Muscle of leg (tissue), 11 donors: ENCODE data around the gene DNAJC27. TPM values are rescaled to one million over a fixed set of nuclear protein-coding genes. Genes with fewer than 3 reads are reported as not detected.

Source experiments
- DNase-seq: peaks from one replicate; pipeline ENCODE4 v3.0.0; 2013
- H3K27ac ChIP-seq: one replicate; pipeline ENCODE4 v1.5.1; 2013; ENCODE audit warnings: mild to moderate bottlenecking, low read length, control low read depth
- H3K27me3 ChIP-seq: one replicate; pipeline ENCODE4 v1.6.1; 2013; ENCODE audit warnings: low read length; ENCODE audit not compliant: control insufficient read depth, insufficient read depth
- H3K36me3 ChIP-seq: one replicate; pipeline ENCODE4 v1.6.1; 2013; ENCODE audit warnings: low read length; ENCODE audit not compliant: control insufficient read depth, insufficient read depth
- H3K4me1 ChIP-seq: one replicate; pipeline ENCODE4 v1.6.1; 2013; ENCODE audit warnings: low read length; ENCODE audit not compliant: control insufficient read depth, insufficient read depth
- H3K4me3 ChIP-seq: one replicate; pipeline ENCODE4 v1.5.1; 2013; ENCODE audit warnings: low read length, control low read depth
- H3K9me3 ChIP-seq: replicated peaks from 2 replicates; pipeline ENCODE4 v1.6.1; 2013; ENCODE audit warnings: low read depth, low read length; ENCODE audit not compliant: control insufficient read depth
- WGBS: methylation state at CpG from one replicate; pipeline ENCODE4 v1.1.5; 2013; ENCODE audit warnings: missing lambda C conversion rate; ENCODE audit not compliant: insufficient coverage; 5-methylcytosine and 5-hydroxymethylcytosine counted together
- polyA plus RNA-seq, 8 donors: library from polyadenylated mRNA; unstranded; fragments of 120-200 nt; gene quantifications; one replicate each; pipeline versions ENCODE4 v1.2.1 to v1.2.3, GENCODE V29; 2013; ENCODE audit warnings: inconsistent platforms in 1 of 8, low replicate concordance in 1 of 8; ENCODE audit not compliant: insufficient read length in 8 of 8, insufficient read depth in 1 of 8
- total RNA-seq: library from RNA; stranded (reverse); fragments of 120-200 nt; gene quantifications from one replicate; pipeline ENCODE4 v1.2.4, GENCODE V29; 2013

The DNAJC27 gene
- total and polyA plus RNA-seq, 9 donors = 4.7 to 6.1 (median 5.3) TPM

- Histone ChIP-seq H3K4me1 (peaks cover 28% of the 10 kb centered on the region), H3K9me3 (no peaks in the 10 kb centered on the region), H3K27ac (peak within 1 kb of the TSS; percentile 4), H3K4me3 (peak within 1 kb of the TSS; percentile 45), H3K36me3 (peaks cover 9% of the 10 kb centered on the region), H3K27me3 (peaks cover 4% of the 10 kb centered on the region)
- peak; percentile 75 for DNase-seq
- WGBS = under 1% methylated on average over 87 of the region's 103 CpGs
Observed at GRCh38 chr2:24920098-24920808, 51.5 kb downstream of the DNAJC27 start, which contains the start of gene ADCY3. Gene ADCY3, minus strand, starts transcription at chr2:24920237. Its CDS starts 1,250 bp downstream, at chr2:24918987.

DNA sequence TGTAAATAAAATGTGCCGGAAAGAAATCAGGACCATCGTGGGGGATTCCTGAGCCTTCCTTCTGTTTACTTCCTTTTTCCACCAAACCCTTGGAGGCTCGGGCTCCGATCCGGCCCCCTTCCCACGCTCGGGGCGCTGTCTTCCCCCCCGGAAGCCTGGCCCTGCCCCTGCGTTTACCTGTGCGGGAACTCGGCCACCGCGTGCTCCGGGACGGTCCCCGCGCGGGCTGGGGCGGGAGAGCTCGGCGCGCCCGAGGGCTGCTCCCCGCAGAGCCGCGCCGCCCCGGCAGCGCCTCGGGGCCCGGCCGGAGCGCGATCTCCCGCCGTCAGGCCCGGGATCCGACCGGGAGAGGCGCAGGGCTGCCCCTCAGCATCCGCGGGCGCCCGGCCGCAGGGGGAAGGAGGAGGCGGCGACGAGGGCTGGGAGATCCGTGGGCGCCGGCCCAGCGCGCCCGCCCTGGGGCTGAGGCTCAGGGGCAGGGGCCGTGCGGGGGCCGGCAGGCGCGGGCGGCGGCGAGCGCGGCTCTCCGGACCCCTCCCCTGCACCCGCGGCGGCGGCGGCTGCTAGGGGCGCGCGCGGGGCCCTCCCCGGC is 52.2 kb downstream of the DNAJC27 start:
- peak overlapping the region; percentile 4 for H3K27ac ChIP-seq
- peak; percentile 22 for DNase-seq

DNA sequence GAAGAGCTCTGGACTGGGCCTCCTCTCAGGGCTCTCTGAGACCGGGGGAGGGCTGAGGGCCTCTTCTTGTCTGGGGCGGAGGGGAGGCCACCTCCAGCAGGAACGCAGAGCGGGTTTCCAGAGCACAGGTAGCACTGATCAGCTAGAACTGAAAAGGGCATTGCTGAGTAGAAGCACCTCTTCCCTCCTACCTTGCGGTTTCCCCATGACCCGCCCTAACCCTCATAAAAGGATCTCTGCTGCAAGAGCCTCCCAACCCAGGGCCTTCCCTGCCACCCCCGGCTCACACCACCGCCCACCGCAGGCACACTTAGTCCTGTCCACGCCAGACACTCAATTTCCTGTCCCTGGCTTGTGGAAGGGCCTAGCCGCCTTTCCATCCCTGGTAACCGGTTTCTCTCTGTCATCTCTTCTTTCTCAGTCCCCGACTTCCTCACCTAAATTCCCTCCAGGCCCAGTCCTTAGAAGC is 52.7 kb downstream of the DNAJC27 start:
- H3K27ac ChIP-seq = peak overlapping the region; percentile 4
- no peak for DNase-seq

More for the DNA sequence above, 52.2 kb downstream of the DNAJC27 start:
- under 1% methylated on average over 76 of the region's 76 CpGs for WGBS
- Histone ChIP-seq H3K4me1 (peaks cover 30% of the 10 kb centered on the region), H3K4me3 (peak overlapping the region; percentile 45), H3K9me3 (no peaks in the 10 kb centered on the region), H3K27me3 (peaks cover 4% of the 10 kb centered on the region), H3K36me3 (peaks cover 14% of the 10 kb centered on the region)

GRCh38 chr2:24918326-24919036 is 53.3 kb downstream of the DNAJC27 start:
- Histone ChIP-seq H3K4me3 (peak overlapping the region; percentile 45), H3K27ac (no peak overlapping the region), H3K36me3 (peaks cover 19% of the 10 kb centered on the region), H3K27me3 (peaks cover 4% of the 10 kb centered on the region), H3K4me1 (peaks cover 31% of the 10 kb centered on the region), H3K9me3 (no peaks in the 10 kb centered on the region)
- WGBS = 86% methylated on average over 42 of the region's 42 CpGs
- no peak for DNase-seq

More for the DNA sequence above, 52.7 kb downstream of the DNAJC27 start:
- 14% methylated on average over 10 of the region's 13 CpGs for WGBS
- H3K4me3 ChIP-seq = peak overlapping the region; percentile 45
- H3K27me3 ChIP-seq = peaks cover 4% of the 10 kb centered on the region
- peaks cover 31% of the 10 kb centered on the region for H3K4me1 ChIP-seq
- peaks cover 16% of the 10 kb centered on the region for H3K36me3 ChIP-seq
- no peaks in the 10 kb centered on the region for H3K9me3 ChIP-seq

GRCh38 chr2:24917731-24918325 is 53.9 kb downstream of the DNAJC27 start:
- Histone ChIP-seq H3K9me3 (no peaks in the 10 kb centered on the region), H3K27ac (no peak overlapping the region), H3K4me1 (peaks cover 31% of the 10 kb centered on the region), H3K36me3 (peaks cover 19% of the 10 kb centered on the region), H3K27me3 (peaks cover 4% of the 10 kb centered on the region), H3K4me3 (no peak overlapping the region)
- no peak for DNase-seq
- 86% methylated on average over 10 of the region's 12 CpGs for WGBS

GRCh38 chr2:24917086-24917485 is 54.7 kb downstream of the DNAJC27 start:
- Histone ChIP-seq H3K27ac (no peak overlapping the region), H3K9me3 (no peaks in the 10 kb centered on the region), H3K4me1 (peaks cover 31% of the 10 kb centered on the region), H3K4me3 (no peak overlapping the region), H3K27me3 (peaks cover 4% of the 10 kb centered on the region), H3K36me3 (peaks cover 19% of the 10 kb centered on the region)
- no peak for DNase-seq
- WGBS = 76% methylated on average over 7 of the region's 7 CpGs

- no peak overlapping the region for H3K4me3 ChIP-seq
- DNase-seq = peak; percentile 22
- H3K9me3 ChIP-seq = no peaks in the 10 kb centered on the region
- no peak overlapping the region for H3K27ac ChIP-seq
- peaks cover 19% of the 10 kb centered on the region for H3K36me3 ChIP-seq
- WGBS = 17% methylated on average over 1 of the region's 4 CpGs
- no peaks in the 10 kb centered on the region for H3K27me3 ChIP-seq
- H3K4me1 ChIP-seq = peaks cover 28% of the 10 kb centered on the region
Observed at GRCh38 chr2:24915796-24916195, 56.0 kb downstream of the DNAJC27 start.

DNA sequence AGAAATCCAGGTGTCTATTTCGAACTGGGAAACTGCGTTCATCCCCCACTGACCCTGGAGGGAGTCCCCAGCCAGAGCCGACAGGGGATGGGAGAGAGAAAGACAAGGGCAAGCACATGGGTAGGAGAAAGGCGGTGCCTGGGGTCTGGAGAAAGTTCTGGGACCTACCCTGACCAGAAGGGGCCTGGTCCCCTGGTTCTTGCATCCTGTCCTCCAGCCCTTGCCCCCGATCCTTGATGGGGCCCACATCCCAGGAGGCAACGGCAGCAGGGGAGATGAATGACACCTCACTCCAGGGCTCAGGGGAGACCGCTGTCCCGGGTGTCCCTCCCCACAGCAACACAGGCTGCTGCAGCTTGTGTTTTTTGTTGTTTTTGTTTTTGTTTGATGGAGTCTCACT is 56.6 kb downstream of the DNAJC27 start:
- peaks cover 26% of the 10 kb centered on the region for H3K4me1 ChIP-seq
- no CpG with 5 or more reads among the region's 8 CpGs for WGBS
- peaks cover 19% of the 10 kb centered on the region for H3K36me3 ChIP-seq
- DNase-seq = no peak
- no peak overlapping the region for H3K27ac ChIP-seq
- H3K27me3 ChIP-seq = no peaks in the 10 kb centered on the region
- H3K4me3 ChIP-seq = no peak overlapping the region
- H3K9me3 ChIP-seq = peaks cover 1% of the 10 kb centered on the region

DNA sequence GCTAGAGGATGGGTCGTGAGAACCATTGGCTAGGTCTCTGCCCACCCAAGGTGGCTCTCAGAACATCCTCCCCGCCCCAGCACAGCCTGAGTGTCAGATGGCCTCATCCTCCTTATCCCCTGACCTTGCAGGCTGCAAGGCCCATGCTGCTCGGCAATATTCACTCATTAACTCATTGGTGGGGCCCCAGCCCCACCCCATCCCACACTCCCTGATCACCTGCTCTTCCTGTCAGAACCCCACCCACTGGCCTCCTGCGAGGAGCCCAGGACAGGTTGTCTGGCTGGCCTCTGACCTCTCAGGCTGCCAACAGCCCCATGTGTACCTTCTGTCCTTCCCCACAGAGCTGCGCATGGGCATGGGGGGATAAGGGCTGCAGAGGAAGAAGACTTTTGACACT is 57.0 kb downstream of the DNAJC27 start:
- Histone ChIP-seq H3K4me3 (no peak overlapping the region), H3K27me3 (no peaks in the 10 kb centered on the region), H3K4me1 (peaks cover 26% of the 10 kb centered on the region), H3K36me3 (peaks cover 19% of the 10 kb centered on the region), H3K9me3 (peaks cover 3% of the 10 kb centered on the region), H3K27ac (no peak overlapping the region)
- no peak for DNase-seq
- WGBS = 84% methylated on average over 3 of the region's 5 CpGs

DNA sequence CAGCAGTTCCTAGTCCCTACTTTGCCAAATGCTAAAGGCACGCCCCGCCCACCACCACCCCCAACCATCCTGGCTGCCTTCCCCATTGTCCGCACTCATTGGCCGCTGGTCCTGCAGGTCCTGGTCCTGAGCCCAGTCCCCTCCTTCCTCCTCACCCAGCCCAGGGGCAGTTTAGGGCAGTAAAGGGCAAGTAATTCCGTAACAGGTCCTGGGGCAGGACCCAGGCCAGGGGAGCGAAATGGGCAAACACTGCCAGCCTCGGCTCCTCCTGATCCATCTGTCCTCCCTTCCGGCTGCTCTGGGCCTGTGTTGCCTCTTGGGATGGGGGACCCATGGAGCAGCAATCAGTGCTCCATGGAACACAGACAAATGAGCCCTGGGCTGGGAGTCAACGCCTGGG is 57.8 kb downstream of the DNAJC27 start:
- 66% methylated on average over 7 of the region's 9 CpGs for WGBS
- peaks cover 21% of the 10 kb centered on the region for H3K4me1 ChIP-seq
- no peaks in the 10 kb centered on the region for H3K27me3 ChIP-seq
- DNase-seq = no peak
- peaks cover 19% of the 10 kb centered on the region for H3K36me3 ChIP-seq
- peaks cover 3% of the 10 kb centered on the region for H3K9me3 ChIP-seq
- H3K4me3 ChIP-seq = no peak overlapping the region
- H3K27ac ChIP-seq = no peak overlapping the region
